ENCODE data around the gene BTBD9. TPM values are rescaled to one million over a fixed set of nuclear protein-coding genes. Genes with fewer than 3 reads are reported as not detected.

BTBD9 gene
- polyA plus RNA-seq, 1 donor (not counting 4 experiments of a cell fraction or from before 2014, with no cell fraction given) = 6.8 TPM

DNA sequence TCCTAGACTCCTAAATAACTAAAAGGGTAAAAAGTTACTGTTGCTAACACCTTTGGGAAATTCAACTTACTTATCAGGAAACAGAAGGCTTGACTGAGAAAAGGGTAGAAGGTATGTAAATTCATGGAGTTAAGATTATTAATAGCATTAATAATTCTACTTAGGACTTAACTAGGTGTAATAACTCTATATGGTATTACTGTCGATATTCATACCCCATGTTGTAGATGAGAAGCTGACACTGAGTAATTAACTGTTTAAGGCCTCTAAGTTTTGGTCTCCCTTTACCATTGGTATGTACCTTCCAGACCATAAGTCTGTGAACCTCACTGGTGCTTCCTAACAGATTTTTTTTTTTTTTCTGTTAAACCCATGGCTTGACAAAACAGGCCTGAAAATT lies 47.8 kb upstream of the BTBD9 start:
- Histone ChIP-seq H3K9me3 (ENCODE audit: control insufficient read depth, low read depth, low read length) (no peaks in the 10 kb centered on the region), H3K9ac (ENCODE audit: control insufficient read depth, extremely low read depth, insufficient read depth, low read length) (no peak overlapping the region), H3K4me1 (ENCODE audit: control insufficient read depth, extremely low read depth, insufficient read depth, low read length) (no peaks in the 10 kb centered on the region), H3K27ac (ENCODE audit: control insufficient read depth, insufficient read depth, low read length) (no peak overlapping the region), H3K79me2 (ENCODE audit: control insufficient read depth, insufficient read depth, low read length) (peaks cover 70% of the 10 kb centered on the region), H3K9me1 (ENCODE audit: control insufficient read depth, extremely low read depth, insufficient read depth, low read length) (no peaks in the 10 kb centered on the region), H3K4me3 (ENCODE audit: control insufficient read depth in 2 of 3, extremely low read depth in 1 of 3, insufficient read depth in 2 of 3, low read depth in 1 of 3, low read length in 3 of 3) (no peak overlapping the region), H3K36me3 (ENCODE audit: control insufficient read depth in 2 of 2, extremely low read depth in 1 of 2, insufficient read depth in 2 of 2, low read length in 2 of 2) (peaks cover 9 to 16% of the 10 kb centered on the region in 2 experiments), H4K20me1 (ENCODE audit: control insufficient read depth, extremely low read depth, insufficient read depth, low read length) (peaks cover 11% of the 10 kb centered on the region), H3K27me3 (ENCODE audit: control insufficient read depth, extremely low read depth, insufficient read depth, low read length) (no peaks in the 10 kb centered on the region), H2AFZ (ENCODE audit: control insufficient read depth, low read length) (no peak overlapping the region), H3K4me2 (ENCODE audit: control insufficient read depth, extremely low read depth, insufficient read depth, low read depth, low read length) (no peak overlapping the region)
- FAIRE-seq (no peak), DNase-seq (ENCODE audit: low read depth, low spot score) (no peak)
- TF ChIP-seq, protein P1, sequence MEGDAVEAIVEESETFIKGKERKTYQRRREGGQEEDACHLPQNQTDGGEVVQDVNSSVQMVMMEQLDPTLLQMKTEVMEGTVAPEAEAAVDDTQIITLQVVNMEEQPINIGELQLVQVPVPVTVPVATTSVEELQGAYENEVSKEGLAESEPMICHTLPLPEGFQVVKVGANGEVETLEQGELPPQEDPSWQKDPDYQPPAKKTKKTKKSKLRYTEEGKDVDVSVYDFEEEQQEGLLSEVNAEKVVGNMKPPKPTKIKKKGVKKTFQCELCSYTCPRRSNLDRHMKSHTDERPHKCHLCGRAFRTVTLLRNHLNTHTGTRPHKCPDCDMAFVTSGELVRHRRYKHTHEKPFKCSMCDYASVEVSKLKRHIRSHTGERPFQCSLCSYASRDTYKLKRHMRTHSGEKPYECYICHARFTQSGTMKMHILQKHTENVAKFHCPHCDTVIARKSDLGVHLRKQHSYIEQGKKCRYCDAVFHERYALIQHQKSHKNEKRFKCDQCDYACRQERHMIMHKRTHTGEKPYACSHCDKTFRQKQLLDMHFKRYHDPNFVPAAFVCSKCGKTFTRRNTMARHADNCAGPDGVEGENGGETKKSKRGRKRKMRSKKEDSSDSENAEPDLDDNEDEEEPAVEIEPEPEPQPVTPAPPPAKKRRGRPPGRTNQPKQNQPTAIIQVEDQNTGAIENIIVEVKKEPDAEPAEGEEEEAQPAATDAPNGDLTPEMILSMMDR (optimal IDR thresholded peaks at IDR 0.05 in 1 of 3, IDR thresholded peaks at IDR 0.05 in 1 of 3, conservative IDR thresholded peaks at IDR 0.05 in 1 of 3; ENCODE audit: extremely low read depth in 1 of 3, insufficient read depth in 2 of 3, low read length in 3 of 3) = no peak
- TF ChIP-seq EZH2 (IDR thresholded peaks at IDR 0.05; ENCODE audit: low read length) = no peak
- dilution Hi-C loops (cut with MboI; ENCODE audit: extremely low pct_ligation_motif_present, low sequenced_read_pairs) = no loop called here

DNA sequence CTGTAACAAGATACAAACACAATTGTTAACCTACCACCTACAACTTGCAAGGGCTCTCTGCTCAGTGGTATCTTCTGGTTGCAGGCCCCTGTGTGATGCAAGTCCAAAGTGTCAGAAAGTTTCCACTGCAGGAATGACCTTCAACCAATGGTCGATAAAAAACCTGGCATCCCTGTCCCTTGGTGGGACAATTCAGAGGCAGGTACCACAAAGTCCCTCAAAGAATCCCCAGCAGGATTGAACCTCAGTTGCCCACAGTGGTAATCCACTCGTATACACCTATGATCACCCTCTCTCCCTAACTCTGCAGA lies 47.3 kb upstream of the BTBD9 start:
- Histone ChIP-seq H3K36me3 (ENCODE audit: control insufficient read depth in 2 of 2, extremely low read depth in 1 of 2, insufficient read depth in 2 of 2, low read length in 2 of 2) (peaks cover 9 to 16% of the 10 kb centered on the region in 2 experiments), H3K9ac (ENCODE audit: control insufficient read depth, extremely low read depth, insufficient read depth, low read length) (no peak overlapping the region), H3K4me1 (ENCODE audit: control insufficient read depth, extremely low read depth, insufficient read depth, low read length) (no peaks in the 10 kb centered on the region), H3K79me2 (ENCODE audit: control insufficient read depth, insufficient read depth, low read length) (peaks cover 64% of the 10 kb centered on the region), H3K27ac (ENCODE audit: control insufficient read depth, insufficient read depth, low read length) (no peak overlapping the region), H3K27me3 (ENCODE audit: control insufficient read depth, extremely low read depth, insufficient read depth, low read length) (no peaks in the 10 kb centered on the region), H3K4me2 (ENCODE audit: control insufficient read depth, extremely low read depth, insufficient read depth, low read depth, low read length) (no peak overlapping the region), H2AFZ (ENCODE audit: control insufficient read depth, low read length) (no peak overlapping the region), H4K20me1 (ENCODE audit: control insufficient read depth, extremely low read depth, insufficient read depth, low read length) (peaks cover 11% of the 10 kb centered on the region), H3K4me3 (ENCODE audit: control insufficient read depth in 2 of 3, extremely low read depth in 1 of 3, insufficient read depth in 2 of 3, low read depth in 1 of 3, low read length in 3 of 3) (no peak overlapping the region), H3K9me1 (ENCODE audit: control insufficient read depth, extremely low read depth, insufficient read depth, low read length) (no peaks in the 10 kb centered on the region), H3K9me3 (ENCODE audit: control insufficient read depth, low read depth, low read length) (no peaks in the 10 kb centered on the region)
- no peak for DNase-seq (ENCODE audit: low read depth, low spot score)
- no peak for FAIRE-seq
- no peak for TF ChIP-seq EZH2 (IDR thresholded peaks at IDR 0.05; ENCODE audit: low read length)
- TF ChIP-seq, protein P1 (optimal IDR thresholded peaks at IDR 0.05 in 1 of 3, IDR thresholded peaks at IDR 0.05 in 1 of 3, conservative IDR thresholded peaks at IDR 0.05 in 1 of 3; ENCODE audit: extremely low read depth in 1 of 3, insufficient read depth in 2 of 3, low read length in 3 of 3) = no peak
- dilution Hi-C loops (cut with MboI; ENCODE audit: extremely low pct_ligation_motif_present, low sequenced_read_pairs) = no loop called here
